GM18951 (cell line): Measurements from ENCODE around the gene GBA2.

Source experiments
- POLR2A ChIP-seq: IDR thresholded peaks from 4 replicates; pipeline ENCODE4 v1.6.1; 2011; ENCODE audit warnings: mild to moderate bottlenecking; ENCODE audit not compliant: insufficient read length, insufficient read depth; ENCODE audit errors: extremely low read depth
- in situ Hi-C: fragments of 300-500 bp; cut with MboI; formaldehyde crosslinking; loops from one replicate; pipeline ENCODE4 v1.12.0; 2022; ENCODE audit warnings: low sequenced_read_pairs, mixed read lengths, inconsistent platforms; ENCODE audit not compliant: unreplicated experiment

Gene GBA2

DNA sequence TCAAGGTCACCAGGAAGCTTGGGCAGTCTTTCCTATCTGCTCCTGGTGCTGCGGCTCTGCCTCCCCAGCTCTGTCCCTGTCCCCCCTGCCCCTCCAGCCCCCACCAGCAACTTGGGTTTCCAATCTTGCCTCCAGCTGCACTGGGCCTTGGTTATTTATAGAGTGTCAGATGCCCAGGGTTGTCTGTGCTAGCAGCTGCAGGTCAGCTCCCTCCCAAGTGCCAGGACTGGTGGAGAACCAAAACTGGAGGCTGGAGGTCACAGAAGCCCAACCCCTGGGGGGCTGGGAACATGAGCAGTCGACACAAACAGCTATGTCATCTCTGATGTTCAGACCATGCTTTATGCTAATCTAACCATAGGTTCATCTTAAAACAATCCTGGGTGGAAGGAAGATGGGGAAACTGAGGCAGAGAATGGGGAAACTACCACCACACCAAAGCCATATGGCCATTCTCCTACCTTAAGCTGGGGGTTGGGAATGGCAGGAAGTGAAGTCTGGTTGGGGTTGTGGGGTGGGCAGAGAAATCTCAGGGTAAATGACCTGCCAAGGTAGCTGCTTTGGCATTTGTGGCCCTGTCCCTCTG lies 61.0 kb downstream of the GBA2 start:
- TF ChIP-seq POLR2A = no peak

DNA sequence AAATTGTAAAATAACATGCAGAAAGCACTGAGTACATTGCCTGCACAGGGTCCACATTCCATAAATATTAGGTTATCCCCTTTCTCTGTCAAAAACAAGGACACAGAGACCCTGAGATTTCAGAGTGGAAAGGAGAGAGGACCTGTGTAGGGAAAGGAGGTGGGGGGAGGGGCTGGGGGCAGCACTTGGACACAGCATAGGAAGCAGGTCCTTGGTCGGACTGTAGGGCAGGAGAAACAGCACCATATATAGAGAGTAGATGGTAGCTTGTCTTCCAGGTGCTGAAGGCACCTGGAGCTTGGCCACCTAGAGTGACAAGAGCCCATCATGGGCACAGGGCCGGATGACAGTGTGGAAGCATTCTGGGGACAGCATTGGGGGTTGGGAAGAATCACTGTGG lies 61.7 kb downstream of the GBA2 start:
- TF ChIP-seq POLR2A = no peak
- in situ Hi-C loops = no loop called here

More for the DNA sequence above, 61.0 kb downstream of the GBA2 start:
- in situ Hi-C loops = no loop called here
